ENCODE measurements around the gene NCKAP5. TPM values are rescaled to one million over a fixed set of nuclear protein-coding genes. Genes with fewer than 3 reads are reported as not detected.
"Not testable (repeated sequence)": the region's sequence is repeated elsewhere in the genome, so short reads cannot be mapped to it uniquely, and the experiment has no call there.

NCKAP5 gene
- polyA plus RNA-seq, 3 donors = 0.16 to 0.34 (median 0.30) TPM

DNA sequence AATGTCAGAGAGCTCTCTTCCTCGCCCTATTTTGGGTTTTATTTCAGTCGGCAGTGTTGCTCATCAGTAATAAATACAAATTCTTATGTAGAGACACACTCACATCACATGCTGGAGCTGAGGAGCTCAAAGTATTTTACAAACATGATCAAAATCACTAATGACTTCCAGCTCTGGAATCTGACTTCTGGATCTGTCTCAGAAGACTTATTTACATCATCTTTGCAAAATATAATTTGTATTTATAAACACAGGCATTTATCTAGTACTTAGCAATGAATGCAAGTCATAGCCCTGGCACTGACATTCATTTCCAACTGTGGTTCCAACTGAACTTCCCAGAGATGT lies 327.1 kb downstream of the NCKAP5 start:
- WGBS, 3 donors = 48 to 56% (median 51%) methylated on average over 2 of the region's 2 CpGs

DNA sequence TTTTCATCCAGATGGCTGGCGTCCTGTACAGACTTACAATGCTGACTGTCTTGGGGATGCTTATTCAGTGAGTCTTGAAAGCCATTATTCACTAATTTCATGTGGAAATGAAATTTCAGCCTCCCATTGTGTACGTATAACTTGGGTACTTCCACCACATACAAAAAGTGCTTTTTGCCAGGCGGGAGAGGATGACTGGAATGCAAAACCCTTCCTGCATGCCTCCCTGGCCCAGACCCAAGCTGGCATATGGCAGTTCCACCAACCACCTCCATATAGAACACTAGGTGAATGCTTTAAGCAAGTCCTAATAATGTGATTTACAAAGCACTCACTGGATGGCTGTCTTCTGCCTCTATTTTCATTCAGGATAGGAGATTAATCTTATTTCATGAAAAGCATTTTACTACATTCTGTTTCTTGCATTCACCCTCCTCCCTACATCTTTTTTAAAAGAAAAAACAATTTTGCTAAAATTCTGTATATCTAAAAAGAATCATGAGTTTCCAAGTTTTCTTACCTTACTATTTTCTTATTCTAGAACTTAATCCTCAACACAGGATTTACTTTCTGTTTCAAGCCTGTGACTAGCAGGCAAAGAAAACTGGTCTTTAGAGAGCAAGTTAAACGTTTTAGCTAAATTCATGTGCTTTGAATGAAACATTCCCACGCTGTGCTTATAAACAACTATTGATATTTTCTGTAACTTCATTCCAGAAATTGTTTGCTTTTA lies 327.6 kb downstream of the NCKAP5 start:
- H3K27ac ChIP-seq (ENCODE audit: low read depth, low read length) = no peak overlapping the region
- WGBS, 3 donors = 58 to 64% (median 62%) methylated on average over 5 of the region's 5 CpGs

More for the DNA sequence above, 327.1 kb downstream of the NCKAP5 start:
- H3K27ac ChIP-seq (ENCODE audit: low read depth, low read length) = no peak overlapping the region

DNA sequence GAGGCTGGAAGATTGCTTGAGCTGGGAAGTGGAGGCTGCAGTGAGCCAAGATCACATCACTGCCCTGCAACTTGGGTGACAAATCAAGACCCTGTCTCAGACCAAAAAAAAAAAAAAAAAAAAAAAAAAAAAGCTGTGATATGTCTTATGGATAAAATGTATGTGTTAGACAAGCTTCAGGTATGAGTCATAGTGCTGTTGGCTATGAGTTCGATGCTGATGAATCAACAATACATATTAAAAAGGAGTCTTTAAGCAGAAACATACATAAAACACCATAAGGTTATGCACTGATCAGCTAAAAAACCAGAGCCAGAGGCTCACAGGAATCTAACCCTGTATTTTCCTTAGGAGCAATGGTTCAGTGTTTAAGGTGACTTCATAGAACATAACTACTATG lies 332.3 kb downstream of the NCKAP5 start:
- 84 to 93% (median 89%) methylated on average over 1 of the region's 1 CpG for WGBS, 3 donors
- no peak overlapping the region for H3K27ac ChIP-seq (ENCODE audit: low read depth, low read length)

DNA sequence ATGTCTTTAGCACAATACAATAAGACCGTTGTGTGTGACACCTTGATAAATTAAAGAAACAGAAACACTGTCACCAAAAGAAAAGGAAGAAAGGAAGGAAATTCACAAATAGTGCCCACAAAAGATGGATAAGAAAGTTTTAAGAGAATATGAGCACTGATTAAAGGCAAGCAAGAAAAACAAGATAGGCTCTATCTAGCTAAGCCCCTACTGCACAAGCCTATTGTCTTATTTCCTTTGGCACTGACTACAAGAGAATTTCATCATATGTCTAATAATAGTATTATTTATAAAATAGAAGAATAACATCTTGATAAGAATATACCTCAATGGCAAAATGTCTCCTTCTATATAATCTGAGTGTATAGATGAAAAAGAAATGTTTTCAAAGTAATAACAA lies 335.7 kb downstream of the NCKAP5 start:
- no peak overlapping the region for H3K27ac ChIP-seq (ENCODE audit: low read depth, low read length)
- 32 to 45% (median 36%) methylated on average over 1 of the region's 1 CpG for WGBS, 3 donors

DNA sequence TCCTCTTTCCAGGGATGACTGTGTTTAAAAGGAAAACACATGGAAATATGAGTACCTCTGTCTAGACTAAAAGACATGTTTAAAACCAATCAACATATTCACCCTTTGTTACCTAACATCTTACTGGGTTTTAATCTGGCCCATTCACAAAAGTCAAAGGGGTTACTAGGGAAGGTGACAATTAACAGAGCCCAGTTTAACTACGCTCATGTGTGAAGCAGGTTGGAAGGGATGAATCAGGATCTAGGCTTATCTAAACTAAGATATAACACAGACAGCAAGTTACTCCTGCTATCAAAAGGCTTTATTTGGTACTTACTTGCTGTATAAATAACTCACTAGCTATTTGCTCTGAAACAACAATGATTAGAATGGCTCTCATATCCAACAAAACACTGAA lies 337.0 kb downstream of the NCKAP5 start:
- H3K27ac ChIP-seq (ENCODE audit: low read depth, low read length) = no peak overlapping the region
- WGBS, 3 donors = 81 to 92% (median 83%) methylated on average over 1 of the region's 1 CpG

DNA sequence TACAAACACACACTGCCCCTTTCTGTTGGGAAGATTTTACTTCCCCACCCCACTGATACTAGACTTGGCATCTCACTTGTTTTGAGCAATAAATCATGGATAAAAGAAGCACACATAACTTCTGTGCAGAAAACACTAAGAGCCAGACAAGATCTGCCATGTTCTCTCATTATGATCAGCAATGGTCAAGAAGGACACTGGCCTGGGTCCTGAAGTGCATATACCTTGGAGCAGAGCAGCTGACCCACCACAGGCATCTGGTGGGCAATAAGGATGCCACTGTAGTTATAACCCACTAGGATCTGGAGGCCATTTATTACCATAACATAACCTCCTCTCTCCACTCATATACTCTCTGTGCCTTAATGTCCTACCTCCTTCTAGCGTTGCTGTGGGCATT lies 338.3 kb downstream of the NCKAP5 start:
- whole genome bisulfite sequencing, 3 donors = 78 to 94% (median 88%) methylated on average over 1 of the region's 1 CpG
- H3K27ac ChIP-seq (ENCODE audit: low read depth, low read length) = no peak overlapping the region

DNA sequence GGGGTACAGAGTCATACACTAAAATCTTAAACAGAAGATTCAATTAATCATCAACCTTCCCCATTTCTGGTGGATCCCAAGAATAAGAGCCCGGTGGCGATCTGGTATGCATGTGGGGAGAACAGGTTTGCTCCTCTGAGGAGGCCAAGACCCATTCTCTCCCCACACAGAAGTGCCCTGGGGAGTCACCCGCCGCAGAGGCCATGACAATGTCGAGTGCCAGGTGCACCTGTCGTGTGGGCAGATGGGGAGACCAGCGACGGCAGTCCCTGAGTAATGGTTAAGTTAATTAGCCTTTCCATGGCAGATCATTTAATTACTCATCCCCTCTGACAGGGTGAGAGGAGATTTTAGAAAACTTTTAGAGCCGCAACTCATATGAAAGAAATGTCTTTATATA lies 345.0 kb downstream of the NCKAP5 start:
- no peak overlapping the region for H3K27ac ChIP-seq (ENCODE audit: low read depth, low read length)
- WGBS, 3 donors = 78 to 91% (median 84%) methylated on average over 9 of the region's 9 CpGs

DNA sequence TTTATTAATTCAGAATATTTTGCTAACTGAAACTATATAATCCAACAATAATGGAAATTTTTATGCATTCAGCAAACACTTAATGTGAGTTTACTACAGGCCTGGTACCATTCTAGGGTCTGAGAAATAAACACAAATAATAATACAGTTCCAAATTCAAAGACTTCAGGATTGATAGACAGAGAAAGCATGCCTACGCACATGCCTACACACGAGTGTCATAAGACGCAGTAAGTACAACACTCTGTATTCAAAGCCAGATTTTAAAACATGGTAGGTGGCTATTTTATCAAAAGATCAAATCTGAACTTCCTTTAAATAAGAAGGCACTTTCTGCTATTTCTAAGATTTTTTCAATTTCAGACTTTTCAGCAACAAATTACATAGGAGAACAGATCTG lies 346.9 kb downstream of the NCKAP5 start:
- H3K27ac ChIP-seq (ENCODE audit: low read depth, low read length) = no peak overlapping the region
- 91 to 95% (median 93%) methylated on average over 3 of the region's 3 CpGs for WGBS, 3 donors

DNA sequence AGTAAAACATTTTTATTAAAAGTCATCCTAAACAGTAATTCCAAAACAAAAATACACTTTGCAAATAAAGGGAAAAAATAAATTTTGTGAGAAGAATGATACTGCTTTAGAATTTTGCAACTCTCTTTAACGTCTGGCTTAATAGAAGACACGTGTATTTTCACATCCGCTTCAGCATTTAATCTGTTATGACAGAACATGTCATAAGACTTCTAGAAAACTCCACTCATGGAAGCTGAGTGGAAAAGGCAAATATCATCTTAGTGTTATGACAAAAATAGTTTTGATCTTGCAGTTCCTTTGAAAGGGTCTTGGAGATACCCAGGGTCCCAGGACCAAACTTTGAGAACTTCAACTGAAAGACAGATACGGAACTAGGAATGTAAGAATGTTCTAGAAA lies 350.1 kb downstream of the NCKAP5 start:
- WGBS, 3 donors = 64 to 87% (median 69%) methylated on average over 4 of the region's 4 CpGs

DNA sequence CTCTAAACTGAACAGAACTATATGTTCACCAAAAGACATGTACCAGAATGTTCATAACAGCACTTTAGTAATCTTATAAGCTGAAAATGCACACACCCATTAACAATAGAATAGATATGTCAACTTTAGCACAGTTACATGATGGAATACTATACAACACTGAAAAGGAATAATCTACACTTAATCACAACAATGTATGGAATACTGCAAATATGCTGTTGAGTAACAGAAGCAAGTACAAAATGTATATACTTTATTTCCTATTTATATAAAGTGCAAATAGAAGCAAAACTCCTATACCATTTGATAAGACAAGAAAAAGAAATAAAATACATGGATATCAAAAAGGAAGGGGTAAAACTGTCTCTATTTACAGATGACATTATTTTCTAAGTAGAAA lies 352.8 kb downstream of the NCKAP5 start:
- H3K27ac ChIP-seq (ENCODE audit: low read depth, low read length) = no peak overlapping the region

More for the DNA sequence above, 350.1 kb downstream of the NCKAP5 start:
- no peak overlapping the region for H3K27ac ChIP-seq (ENCODE audit: low read depth, low read length)

DNA sequence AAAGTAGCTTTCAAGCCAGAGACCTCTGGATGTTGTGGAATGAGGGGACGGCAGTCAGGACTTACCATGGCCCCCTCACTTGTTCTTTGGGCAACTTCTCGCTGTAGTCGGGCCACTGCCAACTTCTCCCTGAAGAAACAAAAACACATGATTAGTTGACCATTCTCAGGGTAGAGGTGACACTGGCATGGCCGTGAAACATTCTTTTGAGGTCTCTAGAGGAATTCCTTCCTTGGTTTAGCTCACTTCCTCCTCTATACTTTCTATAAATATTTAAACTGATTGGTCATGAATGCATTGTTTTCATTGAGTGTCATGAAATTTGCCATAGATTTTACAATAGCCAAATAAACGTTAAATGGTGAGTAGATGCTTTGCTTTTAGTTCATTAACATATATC lies 354.6 kb downstream of the NCKAP5 start:
- H3K27ac ChIP-seq (ENCODE audit: low read depth, low read length) = no peak overlapping the region

DNA sequence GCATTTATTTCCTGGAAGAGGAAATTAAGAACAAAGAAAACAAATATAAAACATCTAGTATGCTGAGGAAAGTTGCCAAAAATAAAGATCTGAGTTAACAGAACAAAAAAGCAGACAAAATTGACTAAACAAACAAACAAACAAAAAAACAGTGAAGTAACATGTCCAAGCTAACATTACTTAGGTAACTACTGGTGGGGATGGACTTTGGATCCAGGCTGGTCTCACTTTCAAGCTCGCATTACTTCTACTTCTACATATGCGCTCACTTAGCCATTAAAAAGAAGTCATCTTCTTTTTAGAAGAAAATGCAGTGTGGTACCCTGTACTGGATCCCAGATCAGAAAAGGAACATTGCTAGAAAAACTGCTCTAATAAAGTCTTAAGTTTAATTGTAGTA lies 358.9 kb downstream of the NCKAP5 start:
- 89 to 99% (median 97%) methylated on average over 2 of the region's 2 CpGs for WGBS, 3 donors
- no peak overlapping the region for H3K27ac ChIP-seq (ENCODE audit: low read depth, low read length)

More for the DNA sequence above, 354.6 kb downstream of the NCKAP5 start:
- 70 to 76% (median 72%) methylated on average over 5 of the region's 5 CpGs for WGBS, 3 donors

DNA sequence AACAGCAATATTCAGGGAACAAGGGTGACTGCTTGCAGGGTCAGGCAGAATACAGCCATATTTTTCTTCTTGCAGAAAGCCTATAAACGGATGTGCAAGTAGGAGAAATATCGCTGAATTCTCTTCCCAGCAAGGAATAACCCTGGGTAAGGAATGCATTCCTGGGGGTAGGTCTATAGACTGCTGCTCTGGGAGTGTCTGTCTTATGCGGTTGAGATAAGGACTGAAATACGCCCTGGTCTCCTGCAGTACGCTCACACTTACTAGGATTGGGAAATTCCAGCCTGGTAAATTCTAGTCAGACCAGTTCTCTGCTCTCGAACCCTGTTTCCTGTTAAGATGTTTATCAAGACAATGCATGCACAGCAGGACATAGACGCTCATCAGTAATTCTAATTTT lies 361.6 kb downstream of the NCKAP5 start:
- 84 to 90% (median 86%) methylated on average over 7 of the region's 7 CpGs for WGBS, 3 donors
- not testable (repeated sequence) for H3K27ac ChIP-seq (ENCODE audit: low read depth, low read length)

DNA sequence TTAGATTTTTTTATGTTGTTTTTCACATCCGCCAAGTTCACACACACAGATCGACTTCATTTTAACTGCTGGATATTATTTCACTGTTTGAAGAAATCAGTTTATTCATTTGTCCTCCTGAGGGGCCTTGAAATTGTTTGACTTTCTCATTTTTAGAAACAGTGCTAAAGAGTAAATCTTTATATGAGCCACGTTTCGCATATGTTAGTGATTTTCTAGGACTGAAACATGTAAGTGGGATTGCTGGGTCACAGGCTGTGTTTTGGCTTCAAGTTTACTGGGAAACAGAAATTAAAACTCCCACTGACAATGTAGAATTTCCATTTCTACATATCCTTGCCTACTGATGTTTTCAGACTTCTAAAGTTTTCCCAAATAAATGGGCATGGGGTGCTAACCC lies 363.8 kb downstream of the NCKAP5 start:
- WGBS, 3 donors = 60 to 76% (median 63%) methylated on average over 4 of the region's 4 CpGs

DNA sequence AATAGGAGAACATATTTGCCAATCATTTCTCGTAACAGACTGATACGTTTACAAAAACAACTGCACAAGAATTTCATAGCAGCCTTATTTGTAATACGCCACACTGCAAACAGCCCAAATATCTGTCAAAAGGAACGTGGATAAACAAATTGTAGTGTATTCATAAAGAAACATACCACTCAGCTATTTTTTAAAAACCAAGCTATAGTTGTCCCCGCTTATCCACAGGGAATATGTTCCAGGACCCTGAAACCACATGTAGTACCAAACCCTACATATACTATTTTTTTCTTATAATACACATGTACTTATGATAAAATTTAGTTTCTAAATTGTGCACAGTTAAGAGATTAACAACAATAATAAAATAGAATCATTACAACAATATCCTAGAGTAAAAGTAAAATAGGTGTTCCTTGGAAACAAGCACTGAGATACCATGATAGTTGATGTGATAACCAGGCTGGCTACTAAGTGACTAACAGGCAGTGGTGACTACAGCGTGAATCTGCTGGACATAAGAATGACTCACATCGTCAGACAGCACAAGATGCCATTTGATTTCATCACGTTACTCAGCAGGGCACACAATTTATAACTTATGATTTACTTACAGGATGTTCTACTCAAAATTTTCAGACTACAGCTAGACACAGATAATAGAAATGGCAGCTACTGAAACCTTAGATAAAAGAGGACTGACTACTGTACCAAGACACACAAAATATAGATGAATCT lies 367.4 kb downstream of the NCKAP5 start:
- H3K27ac ChIP-seq (ENCODE audit: low read depth, low read length) = no peak overlapping the region
- 78 to 81% (median 79%) methylated on average over 8 of the region's 8 CpGs for WGBS, 3 donors

More for the DNA sequence above, 363.8 kb downstream of the NCKAP5 start:
- H3K27ac ChIP-seq (ENCODE audit: low read depth, low read length) = no peak overlapping the region

DNA sequence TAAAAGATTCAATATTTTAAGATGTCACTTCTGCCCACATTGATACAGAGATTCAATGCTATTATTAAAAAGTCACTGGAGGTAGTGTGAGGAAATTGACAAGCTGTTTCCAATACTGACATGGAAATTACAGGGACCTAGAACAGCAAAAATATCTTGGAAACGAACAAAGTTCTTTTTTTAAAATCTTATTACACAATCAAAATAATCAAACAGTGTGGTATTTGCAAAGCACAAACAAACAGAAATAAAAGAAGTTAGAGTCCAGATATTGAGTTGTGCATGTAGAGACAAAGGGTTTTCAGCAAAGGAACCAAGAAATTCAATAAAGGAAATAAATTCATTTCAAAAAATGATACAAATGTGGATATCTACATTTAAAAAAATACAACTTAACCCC lies 369.6 kb downstream of the NCKAP5 start:
- H3K27ac ChIP-seq (ENCODE audit: low read depth, low read length) = no peak overlapping the region
- WGBS, 3 donors = 26 to 59% (median 34%) methylated on average over 1 of the region's 1 CpG

DNA sequence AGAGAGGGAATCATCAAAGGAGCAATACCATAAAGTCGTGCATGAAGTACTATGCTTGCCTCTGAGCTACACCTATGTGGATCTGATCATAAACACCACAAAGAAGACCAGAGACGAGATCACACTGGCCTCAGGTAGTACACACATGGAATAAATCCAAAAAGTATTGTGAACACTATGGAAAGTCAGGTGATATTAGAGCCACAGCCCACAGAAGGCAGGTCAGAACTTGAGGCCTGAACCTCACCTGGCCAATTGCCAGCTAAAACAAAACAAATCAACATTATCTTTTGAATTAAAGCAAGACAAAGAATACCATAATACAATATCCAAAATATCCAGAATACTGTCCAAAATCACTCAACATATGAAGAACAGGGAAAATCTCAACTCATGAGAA lies 371.1 kb downstream of the NCKAP5 start:
- no peak overlapping the region for H3K27ac ChIP-seq (ENCODE audit: low read depth, low read length)
- WGBS, 3 donors = 66 to 68% (median 67%) methylated on average over 2 of the region's 2 CpGs

DNA sequence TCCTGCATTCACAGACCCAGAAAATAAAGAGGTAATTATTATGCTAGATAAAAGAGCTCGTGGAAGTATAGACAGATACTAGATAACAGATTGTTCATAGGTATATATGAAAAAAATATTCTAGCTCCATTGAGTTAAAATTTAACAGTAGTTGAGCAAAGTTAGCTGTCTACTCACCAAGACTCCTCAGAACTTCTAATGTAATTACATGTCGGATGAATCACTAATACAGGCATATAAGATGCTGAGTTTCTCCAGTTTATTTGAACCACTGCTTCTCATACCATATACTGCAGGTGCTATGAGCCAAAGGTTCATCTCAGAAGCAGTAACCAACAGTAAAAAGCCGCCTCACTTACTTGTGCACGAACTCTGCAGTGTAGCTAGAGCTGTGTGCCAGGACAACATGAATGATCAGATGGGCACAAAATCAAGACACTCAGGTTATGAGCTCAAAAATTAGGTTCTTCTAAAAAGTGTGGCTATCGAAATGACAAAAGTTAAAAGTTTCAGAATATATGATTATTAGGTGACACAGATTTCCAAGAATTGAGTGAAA lies 373.4 kb downstream of the NCKAP5 start:
- no peak overlapping the region for H3K27ac ChIP-seq (ENCODE audit: low read depth, low read length)
- WGBS, 3 donors = 78 to 83% (median 81%) methylated on average over 5 of the region's 5 CpGs

DNA sequence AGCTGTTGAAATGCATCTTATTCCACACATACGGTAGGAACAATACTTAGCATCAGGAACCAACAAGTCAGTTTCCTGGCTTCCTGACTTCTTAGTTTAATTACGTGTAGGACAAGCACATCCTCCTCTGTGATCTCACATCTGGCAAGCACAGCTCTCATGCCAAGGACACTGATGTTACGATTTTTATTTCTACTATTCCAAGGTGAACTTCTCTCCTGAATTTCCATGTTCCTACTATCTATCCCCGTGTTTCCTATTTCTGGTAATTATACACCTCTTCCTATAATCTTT lies 374.0 kb downstream of the NCKAP5 start:
- no peak overlapping the region for H3K27ac ChIP-seq (ENCODE audit: low read depth, low read length)
- WGBS, 3 donors = 44 to 61% (median 51%) methylated on average over 4 of the region's 4 CpGs

Data from adipose tissue (tissue), 3 donors.